DMS114 treated with DMSO at 0.1 percent for 48 hours (cell line): ENCODE measurements around the gene HYDIN.

Experiments used
- DNase-seq: peaks from one replicate; lab custom pipeline; 2025; ENCODE audit not compliant: unreplicated experiment; lab: John Stamatoyannopoulos, UW

Gene HYDIN

DNA sequence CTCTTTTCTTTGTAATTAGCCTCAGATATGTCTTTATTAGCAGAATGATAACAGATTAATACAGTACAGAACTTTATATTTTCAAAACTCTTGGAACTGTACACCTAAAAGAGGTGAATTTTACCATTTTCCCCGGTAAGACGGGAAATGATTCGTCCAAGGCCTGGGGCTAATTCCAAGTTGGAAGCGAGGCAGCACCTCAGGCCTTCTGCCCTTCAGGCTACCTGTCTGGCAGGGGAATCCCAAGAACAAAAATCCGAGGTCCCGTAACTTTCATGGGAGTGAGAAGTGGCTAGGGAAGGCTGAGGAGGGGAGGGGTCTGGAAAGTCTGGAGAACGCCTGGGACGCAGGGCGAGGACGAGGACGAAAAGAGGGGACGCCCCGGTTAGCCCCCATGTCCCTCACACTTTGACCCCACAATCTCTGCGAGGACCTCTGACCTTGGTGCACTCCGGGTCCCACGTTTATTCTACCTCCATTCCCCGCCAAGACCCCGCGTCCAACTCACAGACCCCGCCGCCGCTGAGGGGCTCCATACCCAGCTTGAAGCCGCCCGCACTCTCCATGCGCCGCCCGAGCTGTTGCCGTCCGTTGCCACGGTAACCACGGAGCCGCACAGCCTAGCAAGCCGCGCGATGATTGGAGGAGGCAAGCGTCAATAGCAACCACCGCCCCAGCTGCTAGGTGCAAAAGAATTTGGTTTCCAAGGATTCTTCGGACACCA is at the start of gene HYDIN:
Gene HYDIN (minus strand): TSS at position 601 of the 724 bp plus-strand sequence. CDS start 43,827 bp downstream, outside the sequence.
- DNase-seq, result peak; percentile 86

- DNase-seq, result no peak
Observed at GRCh38 chr16:71276589-71277334, 46.2 kb upstream of the HYDIN start.

DNA sequence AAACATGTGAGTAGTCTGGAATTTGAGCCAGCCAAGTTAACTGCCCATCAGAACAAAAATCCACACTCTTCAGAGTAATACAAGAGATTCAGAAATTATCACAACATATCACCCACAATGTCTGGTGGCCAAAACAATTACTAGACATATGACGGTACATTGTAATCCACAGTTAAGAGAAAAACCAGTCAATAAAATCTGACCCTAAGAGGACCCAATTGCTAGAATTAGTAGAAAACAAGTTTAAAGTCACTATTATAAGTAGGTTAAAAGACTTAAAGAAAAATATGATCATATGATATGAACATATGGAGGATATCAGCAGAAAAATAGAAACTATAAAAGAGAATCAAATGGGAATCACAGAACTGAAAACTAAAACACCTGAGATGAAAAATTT is 42.9 kb upstream of the HYDIN start:
- DNase-seq, result no peak

DNA sequence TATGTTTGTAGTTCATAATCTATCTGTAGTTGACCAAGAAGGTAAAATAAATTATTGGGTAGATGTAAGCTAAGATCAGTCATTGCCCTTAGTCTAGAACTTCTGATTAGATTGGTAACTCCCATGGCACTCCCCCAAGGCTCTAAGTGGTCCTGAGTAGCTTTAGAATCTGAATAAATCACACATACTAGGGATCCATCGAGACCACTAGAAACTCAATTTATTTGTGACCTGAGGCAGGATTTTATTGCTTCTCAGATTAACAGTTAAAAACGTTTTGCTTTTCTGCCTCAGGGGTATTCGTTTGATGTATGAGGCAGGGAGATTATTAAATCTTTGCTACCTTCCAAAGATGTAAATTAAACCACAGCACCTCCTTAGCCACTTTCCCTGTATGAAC is 33.8 kb upstream of the HYDIN start:
- no peak for DNase-seq

GRCh38 chr16:71263582-71263981 is 33.1 kb upstream of the HYDIN start:
- DNase-seq, result no peak

- DNase-seq, result no peak
Observed at GRCh38 chr16:71262391-71262790, 31.9 kb upstream of the HYDIN start.

GRCh38 chr16:71260995-71261394 is 30.5 kb upstream of the HYDIN start:
- DNase-seq, result no peak

- no peak for DNase-seq
Observed at GRCh38 chr16:71259086-71259485, 28.6 kb upstream of the HYDIN start.

- DNase-seq, result no peak
Observed at GRCh38 chr16:71258372-71258771, 27.9 kb upstream of the HYDIN start.

DNA sequence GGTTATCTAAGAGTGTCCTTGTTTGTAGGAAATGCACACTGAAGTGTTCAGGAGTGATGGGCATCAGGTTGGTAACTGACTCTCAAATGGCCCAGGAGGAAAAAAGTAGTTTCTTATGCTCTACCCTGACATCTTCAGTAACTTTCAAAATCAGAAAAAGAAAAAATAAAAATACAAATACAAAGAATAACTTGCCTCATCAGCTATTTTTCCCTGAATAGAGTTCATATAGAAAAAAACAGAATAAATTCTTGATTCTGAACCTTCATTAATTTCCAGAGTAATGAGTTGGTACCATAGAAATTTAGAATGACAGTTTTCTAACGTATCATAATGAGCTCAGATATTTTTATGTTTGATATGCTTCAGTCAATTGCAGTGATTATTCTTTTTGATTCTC is 27.2 kb upstream of the HYDIN start:
- no peak for DNase-seq

- no peak for DNase-seq
Observed at GRCh38 chr16:71255721-71256120, 25.2 kb upstream of the HYDIN start.

- DNase-seq, result no peak
Observed at GRCh38 chr16:71254832-71255525, 24.5 kb upstream of the HYDIN start.

DNA sequence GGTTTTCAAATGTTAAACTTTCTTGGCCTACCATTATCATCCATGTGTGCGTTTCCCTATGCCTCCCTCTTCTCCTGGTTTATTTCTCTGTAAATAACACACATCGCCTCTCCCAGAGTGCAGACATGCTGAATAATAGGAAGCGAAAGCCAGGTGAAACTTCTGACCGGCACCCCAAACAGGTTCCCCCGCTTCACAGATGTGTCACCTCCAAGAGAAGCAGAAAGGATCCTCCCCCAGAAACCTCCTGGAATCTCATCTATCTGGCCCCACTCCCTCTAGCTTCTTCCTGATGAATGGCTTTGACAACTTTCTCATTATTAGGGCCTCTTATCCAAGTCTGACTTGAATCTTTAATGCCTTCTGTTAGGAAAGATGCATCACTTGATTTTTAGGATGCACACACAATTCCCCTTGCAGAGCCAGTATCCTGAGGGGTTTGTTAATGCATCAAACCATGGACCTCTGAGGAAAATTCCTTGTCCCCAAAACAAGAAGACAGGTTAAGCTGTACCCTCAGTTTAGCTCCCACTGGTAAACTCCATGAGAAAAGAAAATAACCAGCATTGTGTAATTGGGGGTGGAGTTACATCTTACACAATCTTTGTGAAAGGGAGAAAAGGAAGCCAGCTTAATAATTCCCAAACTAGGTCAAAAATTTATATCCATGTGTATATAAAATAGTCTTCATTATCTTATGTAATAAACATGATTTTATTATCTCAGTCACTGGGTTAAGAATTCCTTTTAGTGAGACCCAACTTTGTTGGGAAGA is 20.1 kb upstream of the HYDIN start:
- no peak for DNase-seq

DNA sequence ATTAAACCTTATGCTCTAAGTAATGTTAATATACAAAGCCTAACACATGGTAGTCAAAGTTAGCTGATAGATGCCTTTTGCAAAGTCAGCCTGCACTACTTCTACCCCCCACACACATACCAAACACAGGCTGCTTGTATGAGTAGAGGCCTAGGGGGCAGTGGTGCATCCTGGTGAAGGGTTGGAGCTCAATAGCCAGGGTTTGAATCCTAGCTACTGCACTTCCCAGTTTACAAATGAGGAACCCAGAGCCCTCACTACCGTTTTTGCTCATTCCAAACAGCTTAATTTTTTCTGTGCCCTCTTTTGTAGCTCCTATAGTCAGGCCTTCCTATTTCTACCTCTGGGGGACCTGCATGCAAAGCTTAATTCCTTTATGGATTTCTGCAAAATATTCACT is 18.9 kb upstream of the HYDIN start:
- no peak for DNase-seq

DNA sequence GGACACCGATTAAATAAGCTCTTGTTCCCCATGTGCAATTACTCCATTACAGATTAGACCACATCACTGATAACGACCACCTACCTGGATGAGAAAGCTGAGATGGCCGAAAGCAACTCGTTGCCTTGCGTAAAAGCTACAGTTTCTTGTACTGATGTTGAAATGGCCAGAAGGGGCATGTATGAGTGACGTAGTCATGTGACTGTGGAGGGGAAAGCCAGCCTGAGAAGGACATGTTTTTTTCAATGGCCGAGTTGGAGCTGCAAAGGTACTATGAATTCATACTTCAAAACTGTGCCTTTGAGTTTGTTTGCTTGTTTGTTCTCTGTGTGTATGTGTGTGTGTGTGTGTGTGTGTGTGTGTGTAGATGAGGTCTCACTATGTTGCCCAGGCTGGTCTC is 17.0 kb upstream of the HYDIN start:
- no peak for DNase-seq

GRCh38 chr16:71246309-71246708 is 15.8 kb upstream of the HYDIN start:
- DNase-seq, result no peak

DNA sequence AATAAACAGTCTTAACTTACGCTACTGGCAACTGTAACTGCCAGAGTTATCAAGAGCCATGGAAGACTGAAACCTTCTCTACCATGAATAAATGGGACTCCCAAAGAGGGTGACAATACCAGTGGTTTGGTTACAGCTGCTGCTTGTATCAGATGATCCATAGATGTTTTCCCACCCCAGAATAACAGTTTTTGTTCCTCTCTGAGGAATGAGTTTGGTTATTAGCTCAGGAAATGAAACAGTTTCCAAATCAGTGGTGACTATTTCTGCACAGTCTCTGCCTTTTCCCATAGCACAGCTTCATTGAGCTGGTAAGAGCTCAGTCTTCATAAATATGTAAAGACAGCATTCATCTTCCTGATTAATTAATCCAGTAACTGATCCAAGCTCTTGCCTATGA is 14.0 kb upstream of the HYDIN start:
- DNase-seq, result no peak

DNA sequence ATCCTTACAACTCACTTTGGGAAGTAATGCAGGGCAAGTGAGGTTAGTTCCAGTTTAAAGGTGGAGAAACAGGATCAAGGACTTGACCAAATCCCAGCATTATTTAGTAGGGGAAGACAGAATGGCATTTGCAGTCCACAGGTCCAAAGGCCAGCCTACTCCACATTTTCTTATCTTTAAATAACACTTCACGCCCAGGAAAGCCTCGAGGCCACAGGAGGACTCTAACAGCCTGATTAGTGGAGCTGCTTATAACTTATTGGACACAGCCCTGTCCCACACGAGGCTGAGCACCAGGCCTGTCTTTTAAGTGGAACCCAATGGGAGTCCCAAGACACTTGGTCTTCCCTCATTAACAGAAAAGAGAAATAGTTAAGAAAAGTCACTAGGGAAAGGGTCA is 12.1 kb upstream of the HYDIN start:
- DNase-seq, result no peak

GRCh38 chr16:71242036-71242435 is 11.5 kb upstream of the HYDIN start:
- DNase-seq, result no peak

DNA sequence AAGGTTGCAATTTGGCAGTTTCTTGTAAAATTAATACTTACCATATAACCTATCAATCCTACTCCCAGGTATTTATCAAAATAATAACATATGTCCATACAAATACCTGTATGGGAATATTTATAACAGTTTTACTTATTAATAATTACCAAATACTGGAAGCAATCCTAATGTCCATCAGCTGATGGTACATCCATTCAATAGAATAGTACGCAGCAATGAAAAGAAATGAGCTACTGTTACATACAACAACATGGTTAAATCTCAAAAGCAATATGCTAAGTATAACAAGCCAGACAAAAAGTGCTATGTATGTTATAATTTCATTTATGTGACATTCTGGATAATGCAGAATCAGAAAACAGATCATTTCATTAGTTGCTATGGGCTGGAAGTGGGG is 1.2 kb downstream of the HYDIN start:
- no peak for DNase-seq
